Osteocyte (in vitro differentiated cells): ENCODE measurements around the gene LGALS12. TPM values are rescaled to one million over a fixed set of nuclear protein-coding genes. Genes with fewer than 3 reads are reported as not detected.
"Not testable (repeated sequence)": the region's sequence is repeated elsewhere in the genome, so short reads cannot be mapped to it uniquely, and the experiment has no call there.

ENCODE experiments used
- DNase-seq: peaks from one replicate; pipeline ENCODE4 v3.0.0; 2021; ENCODE audit warnings: mixed read lengths; ENCODE audit not compliant: unreplicated experiment; ENCODE audit errors: extremely low spot score
- H3K27ac Mint-ChIP-seq: one replicate; pipeline ENCODE4 v1.8.0; 2021; ENCODE audit warnings: mild to moderate bottlenecking, mixed read lengths; ENCODE audit not compliant: unreplicated experiment
- H3K27me3 Mint-ChIP-seq: one replicate; pipeline ENCODE4 v1.8.0; 2021; ENCODE audit warnings: mixed read lengths; ENCODE audit not compliant: unreplicated experiment
- H3K36me3 Mint-ChIP-seq: one replicate; pipeline ENCODE4 v1.8.0; 2021; ENCODE audit warnings: mixed read lengths; ENCODE audit not compliant: unreplicated experiment
- H3K4me1 Mint-ChIP-seq: one replicate; pipeline ENCODE4 v1.8.0; 2021; ENCODE audit warnings: mixed read lengths; ENCODE audit not compliant: unreplicated experiment
- H3K4me3 Mint-ChIP-seq: one replicate; pipeline ENCODE4 v1.8.0; 2021; ENCODE audit warnings: mild to moderate bottlenecking, moderate library complexity, mixed read lengths; ENCODE audit not compliant: unreplicated experiment
- H3K9me3 Mint-ChIP-seq: one replicate; pipeline ENCODE4 v1.8.0; 2021; ENCODE audit warnings: mixed read lengths; ENCODE audit not compliant: unreplicated experiment
- CTCF ChIP-seq: fragments of 200-600 bp; sonication (generic); IDR thresholded peaks from 2 replicates; pipeline ENCODE4 v1.5.0; 2021; ENCODE audit warnings: antibody characterized with exemption, mild to moderate bottlenecking, moderate library complexity
- total RNA-seq: library from RNA; stranded (reverse); gene quantifications from 2 replicates; pipeline ENCODE4 v1.2.1, GENCODE V29; 2021

The LGALS12 gene
- total RNA-seq, 1 donor from 2014 or later, result not detected

- Mint-ChIP-seq H3K9me3 (no peaks in the 10 kb centered on the region), H3K27ac (no peak overlapping the region), H3K36me3 (no peaks in the 10 kb centered on the region), H3K27me3 (peaks cover 28% of the 10 kb centered on the region), H3K4me1 (peaks cover 4% of the 10 kb centered on the region), H3K4me3 (no peak overlapping the region)
- no peak for TF ChIP-seq CTCF
- DNase-seq, result no peak
Measured at GRCh38 chr11:63521896-63522295, 16.0 kb downstream of the LGALS12 start.

GRCh38 chr11:63523151-63523550, 17.3 kb downstream of the LGALS12 start:
- Mint-ChIP-seq H3K4me3 (no peak overlapping the region), H3K27me3 (peaks cover 36% of the 10 kb centered on the region), H3K36me3 (no peaks in the 10 kb centered on the region), H3K9me3 (no peaks in the 10 kb centered on the region), H3K4me1 (peaks cover 4% of the 10 kb centered on the region), H3K27ac (no peak overlapping the region)
- no peak for TF ChIP-seq CTCF
- DNase-seq, result no peak

GRCh38 chr11:63527667-63528066, 21.8 kb downstream of the LGALS12 start:
- Mint-ChIP-seq H3K4me3 (no peak overlapping the region), H3K36me3 (no peaks in the 10 kb centered on the region), H3K4me1 (peaks cover 1% of the 10 kb centered on the region), H3K27me3 (peaks cover 46% of the 10 kb centered on the region), H3K27ac (no peak overlapping the region), H3K9me3 (no peaks in the 10 kb centered on the region)
- TF ChIP-seq CTCF, result no peak
- DNase-seq, result no peak

GRCh38 chr11:63528156-63528555, 22.3 kb downstream of the LGALS12 start:
- not testable (repeated sequence) for H3K4me3 Mint-ChIP-seq, H3K36me3 Mint-ChIP-seq

GRCh38 chr11:63528729-63529278, 22.9 kb downstream of the LGALS12 start:
- H3K9me3 Mint-ChIP-seq, H3K4me3 Mint-ChIP-seq, H3K4me1 Mint-ChIP-seq, H3K27ac Mint-ChIP-seq, H3K36me3 Mint-ChIP-seq, DNase-seq: not testable (repeated sequence)
- peaks cover 50% of the 10 kb centered on the region for H3K27me3 Mint-ChIP-seq

More at GRCh38 chr11:63528156-63528555, 22.3 kb downstream of the LGALS12 start:
- H3K4me1 Mint-ChIP-seq, H3K27ac Mint-ChIP-seq, DNase-seq, H3K9me3 Mint-ChIP-seq: not testable (repeated sequence)
- peaks cover 48% of the 10 kb centered on the region for H3K27me3 Mint-ChIP-seq

GRCh38 chr11:63529373-63529772, 23.5 kb downstream of the LGALS12 start:
- H3K9me3 Mint-ChIP-seq, H3K4me1 Mint-ChIP-seq, DNase-seq, H3K27ac Mint-ChIP-seq, H3K4me3 Mint-ChIP-seq, H3K36me3 Mint-ChIP-seq: not testable (repeated sequence)
- peaks cover 55% of the 10 kb centered on the region for H3K27me3 Mint-ChIP-seq

- Mint-ChIP-seq H3K27ac (no peak overlapping the region), H3K9me3 (no peaks in the 10 kb centered on the region), H3K36me3 (no peaks in the 10 kb centered on the region), H3K4me1 (peaks cover 1% of the 10 kb centered on the region), H3K27me3 (peaks cover 58% of the 10 kb centered on the region), H3K4me3 (no peak overlapping the region)
- DNase-seq, result no peak
- TF ChIP-seq CTCF, result no peak
Measured at GRCh38 chr11:63530021-63530420, 24.1 kb downstream of the LGALS12 start.

- H3K4me3 Mint-ChIP-seq, DNase-seq, H3K4me1 Mint-ChIP-seq, H3K9me3 Mint-ChIP-seq, H3K36me3 Mint-ChIP-seq, H3K27ac Mint-ChIP-seq: not testable (repeated sequence)
- H3K27me3 Mint-ChIP-seq, result peaks cover 58% of the 10 kb centered on the region
Measured at GRCh38 chr11:63531074-63531792, 25.3 kb downstream of the LGALS12 start.
